RPMI8226 (cell line): Measurements from ENCODE around the gene NXPH3.

ENCODE experiments used
- DNase-seq: peaks from one replicate; pipeline ENCODE4 v3.0.0-alpha.2; 2015

Gene NXPH3

DNA sequence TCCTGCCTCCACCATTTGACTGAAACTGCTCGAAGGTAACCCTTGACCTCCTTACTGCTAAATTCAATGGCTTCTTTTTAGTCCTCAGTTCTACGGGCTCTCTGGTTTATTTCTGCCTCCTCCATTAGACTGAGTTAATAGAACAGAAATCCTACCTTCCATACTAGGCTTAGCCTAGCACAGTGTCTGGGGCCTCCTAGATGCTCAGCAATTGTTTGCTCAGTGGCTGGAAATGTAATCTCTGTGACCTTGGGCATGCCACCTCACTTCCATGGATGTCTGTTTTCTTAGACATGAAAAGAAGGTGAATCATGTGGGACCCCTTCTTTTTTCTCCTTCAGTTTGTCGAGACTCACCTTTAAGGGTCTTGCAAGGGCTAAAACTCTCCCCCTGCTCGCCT is 19.7 kb downstream of the NXPH3 start:
- no peak for DNase-seq

DNA sequence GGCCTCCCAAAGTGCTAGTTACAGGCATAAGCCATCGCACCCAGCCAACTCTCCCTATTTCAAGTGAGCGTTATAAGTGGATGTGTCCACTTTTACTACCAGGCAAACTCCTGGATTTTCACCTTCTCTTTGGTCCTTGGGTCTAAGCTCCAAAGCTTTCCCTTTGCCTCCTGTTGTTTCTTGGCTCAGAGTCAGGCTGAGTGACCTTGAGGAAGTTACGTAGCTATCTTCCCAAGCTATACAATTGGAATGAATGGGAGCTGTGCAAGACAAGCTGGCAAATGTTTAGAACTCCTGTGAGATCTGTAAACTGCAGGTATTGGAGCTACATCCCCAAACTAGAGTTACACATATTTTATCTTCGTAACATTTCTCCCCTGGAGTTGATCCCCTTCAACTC is 20.3 kb downstream of the NXPH3 start:
- no peak for DNase-seq

GRCh38 chr17:49596613-49597244 is 21.1 kb downstream of the NXPH3 start:
- no peak for DNase-seq

DNA sequence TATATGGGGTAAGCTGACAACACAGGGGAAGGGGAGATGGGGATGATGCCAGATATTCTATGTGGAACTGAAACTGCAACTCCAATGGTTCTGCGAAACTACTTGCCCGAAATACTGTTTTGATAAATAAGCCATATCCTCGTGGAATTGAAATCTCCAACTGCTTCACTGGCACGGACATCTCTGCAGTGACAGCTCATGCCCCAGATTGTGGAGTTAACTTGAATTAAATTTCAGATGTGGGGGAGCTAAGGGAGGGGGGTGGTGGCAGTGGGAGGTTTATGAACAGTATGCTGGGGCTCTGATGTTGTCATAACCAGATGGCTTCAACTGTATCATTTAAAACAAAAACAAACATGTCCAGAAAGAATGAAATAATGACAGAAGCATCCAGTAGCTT is 21.8 kb downstream of the NXPH3 start:
- DNase-seq = no peak

DNA sequence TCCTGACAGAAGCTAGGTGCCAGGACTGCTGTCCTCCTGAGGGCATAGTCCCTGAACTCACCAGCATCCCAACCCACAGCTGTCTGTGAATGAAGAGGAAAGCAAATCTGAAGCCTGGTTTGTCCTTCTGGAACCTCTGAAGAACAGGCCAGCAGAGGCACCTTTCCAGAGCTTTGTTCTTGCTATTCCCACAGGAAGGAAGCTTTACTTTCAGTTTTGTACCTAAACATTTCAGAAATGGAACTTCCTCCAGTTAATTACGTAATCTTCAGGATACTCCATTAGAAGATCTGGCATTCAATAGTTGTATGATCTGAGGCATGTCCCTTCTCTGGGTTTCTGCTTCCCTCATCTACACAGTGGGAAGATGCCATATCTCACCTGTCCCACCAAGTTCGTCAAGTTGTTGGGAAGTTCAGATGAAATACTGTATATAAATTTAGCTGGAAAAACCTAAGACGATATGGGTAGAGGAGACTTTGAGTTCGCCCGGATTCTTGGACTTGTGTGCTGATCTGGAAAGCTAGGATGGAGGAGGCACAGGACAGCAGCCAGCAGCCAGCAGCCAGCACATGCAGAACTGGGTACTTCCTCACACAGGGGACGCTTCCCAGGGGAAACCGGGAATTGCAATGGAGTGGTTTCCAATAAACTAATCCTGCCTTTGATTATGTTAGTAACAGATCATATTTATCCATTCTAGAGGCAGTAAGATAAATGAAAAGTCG is 22.4 kb downstream of the NXPH3 start:
- DNase-seq = no peak

GRCh38 chr17:49598918-49599317 is 23.2 kb downstream of the NXPH3 start:
- DNase-seq = no peak

DNA sequence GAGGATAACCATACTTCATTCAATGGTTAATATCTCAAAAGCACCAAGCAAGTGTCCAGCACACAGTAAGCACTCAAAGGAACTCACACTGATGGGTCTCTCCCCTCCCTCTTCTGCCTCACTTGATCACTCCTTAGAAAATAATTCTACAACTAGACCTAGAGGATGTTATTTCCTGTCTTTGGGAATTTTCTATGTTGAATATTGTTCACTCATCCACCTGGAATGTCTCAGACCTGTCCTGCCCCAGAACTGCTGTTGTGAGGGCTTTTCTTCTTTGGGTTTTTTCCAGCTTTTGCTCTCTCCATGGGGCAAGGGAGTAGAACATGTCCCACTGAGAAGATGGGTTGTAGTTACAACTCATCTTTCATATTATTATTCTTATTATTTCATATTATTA is 25.3 kb downstream of the NXPH3 start:
- DNase-seq = no peak

- no peak for DNase-seq
Measured at GRCh38 chr17:49602783-49603182, 27.1 kb downstream of the NXPH3 start.

GRCh38 chr17:49603238-49603637 is 27.6 kb downstream of the NXPH3 start:
- DNase-seq = no peak

DNA sequence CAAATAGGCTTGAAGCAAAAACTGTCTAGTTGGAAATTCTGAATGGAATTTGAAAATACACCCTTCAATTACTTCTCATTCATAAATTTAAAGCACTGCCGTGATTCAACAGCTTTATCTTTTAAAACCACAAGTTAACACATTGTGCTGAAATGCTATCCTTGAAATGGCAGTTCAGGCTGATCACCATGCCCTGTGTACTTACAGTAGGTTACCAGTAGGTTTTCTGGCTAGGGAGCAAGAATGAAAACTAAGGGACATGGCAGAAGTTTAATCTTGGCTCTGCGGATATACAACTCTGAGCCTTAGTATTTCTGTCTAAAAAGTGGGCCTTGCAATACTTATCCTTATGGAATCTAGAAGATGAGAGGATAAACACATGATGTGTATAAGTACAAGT is 28.0 kb downstream of the NXPH3 start:
- DNase-seq = no peak

- no peak for DNase-seq
Measured at GRCh38 chr17:49604314-49604869, 28.7 kb downstream of the NXPH3 start.

DNA sequence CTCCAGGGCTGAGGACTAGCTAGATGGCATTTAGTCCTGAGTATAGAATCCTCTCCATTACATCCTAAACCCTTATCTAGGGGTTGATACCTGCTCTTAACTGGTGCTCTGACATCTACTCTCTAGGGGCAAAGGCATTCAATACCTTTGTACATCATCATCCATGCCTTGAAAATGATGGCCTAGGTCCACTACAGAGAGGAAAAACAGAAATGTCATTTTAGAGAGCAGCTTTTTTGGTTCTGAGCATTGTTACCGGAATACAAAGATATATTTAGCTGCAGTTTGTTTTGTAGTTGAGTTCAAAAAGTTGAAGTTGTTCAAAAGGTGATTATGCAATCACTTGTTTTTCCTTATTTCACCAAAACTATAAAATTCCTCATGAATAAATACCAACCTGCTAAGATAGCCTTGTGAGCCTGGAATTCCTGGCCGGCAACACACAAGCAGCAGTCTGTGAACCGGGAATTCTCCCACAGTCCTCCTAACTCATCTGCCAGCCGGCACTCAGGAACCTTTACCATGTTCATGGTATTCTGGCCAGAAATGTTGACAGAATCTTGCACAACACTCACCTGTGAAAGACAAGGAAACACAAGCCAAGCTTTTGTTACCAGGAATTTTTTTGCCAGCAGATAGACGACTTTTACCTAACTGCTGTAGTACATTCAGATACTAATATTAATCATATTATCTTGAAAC is 35.4 kb downstream of the NXPH3 start:
- no peak for DNase-seq

DNA sequence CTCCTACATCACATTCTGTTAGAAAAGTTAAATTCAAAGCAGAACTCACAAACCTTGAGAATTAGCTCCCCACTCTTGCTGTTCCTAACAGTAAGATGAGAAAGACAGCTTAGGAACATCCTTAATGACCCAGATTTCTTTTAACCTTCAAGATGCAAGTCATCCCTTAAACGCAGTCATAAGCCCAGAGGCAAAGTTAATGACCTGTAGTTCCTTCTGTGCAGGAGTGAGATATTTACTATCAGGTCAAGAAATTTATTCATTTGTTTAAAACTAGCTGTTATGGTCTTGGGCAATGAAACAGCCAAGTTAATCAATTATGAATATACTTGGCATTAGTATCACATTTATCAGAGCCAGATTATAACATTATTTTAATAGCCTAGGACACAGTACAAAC is 37.1 kb downstream of the NXPH3 start:
- DNase-seq = no peak

- no peak for DNase-seq
Measured at GRCh38 chr17:49613182-49613800, 37.6 kb downstream of the NXPH3 start.

DNA sequence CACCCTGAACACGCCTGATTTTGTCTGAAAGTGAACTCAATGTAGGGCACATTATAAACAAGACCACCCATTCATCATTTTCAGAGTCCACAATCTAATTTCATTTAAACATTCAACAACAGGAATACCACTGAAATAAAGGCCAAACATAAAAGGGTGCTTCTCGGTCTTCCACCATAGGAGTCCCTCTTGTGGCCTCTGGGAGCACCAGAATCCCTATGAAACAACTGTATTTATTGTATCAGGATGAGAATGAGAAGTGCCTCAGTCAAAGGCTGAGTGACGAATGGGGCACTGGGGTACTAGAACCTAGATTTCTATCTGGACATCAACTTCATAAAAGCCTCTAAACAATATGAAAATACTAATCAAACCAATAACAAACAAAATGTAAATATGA is 40.4 kb downstream of the NXPH3 start:
- DNase-seq = peak; percentile 14

DNA sequence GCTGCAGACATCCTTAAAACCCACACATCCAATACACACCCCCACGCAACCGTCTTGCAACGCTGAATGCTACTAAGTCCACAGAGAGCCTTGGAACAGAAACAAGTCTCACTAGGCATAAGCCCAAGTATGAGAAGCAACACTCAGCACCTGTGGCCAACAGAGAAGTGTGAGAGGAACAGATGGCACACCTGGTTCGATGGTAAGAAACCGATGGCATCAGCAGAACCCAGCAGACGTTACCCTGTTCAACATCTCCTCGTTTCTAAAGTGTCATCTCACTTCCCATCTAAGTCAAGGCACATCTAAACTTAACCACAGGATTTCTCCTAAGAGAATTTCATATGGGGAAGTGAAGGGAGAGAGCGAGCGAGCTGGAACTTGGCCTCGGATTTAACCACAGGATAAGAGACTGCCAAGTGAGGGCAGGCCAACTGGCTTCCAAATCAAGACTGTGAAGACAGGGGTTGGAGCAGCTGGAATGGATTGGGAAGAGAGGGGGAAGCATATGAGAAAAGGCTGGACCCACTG is 41.0 kb downstream of the NXPH3 start:
- peak; percentile 96 for DNase-seq

DNA sequence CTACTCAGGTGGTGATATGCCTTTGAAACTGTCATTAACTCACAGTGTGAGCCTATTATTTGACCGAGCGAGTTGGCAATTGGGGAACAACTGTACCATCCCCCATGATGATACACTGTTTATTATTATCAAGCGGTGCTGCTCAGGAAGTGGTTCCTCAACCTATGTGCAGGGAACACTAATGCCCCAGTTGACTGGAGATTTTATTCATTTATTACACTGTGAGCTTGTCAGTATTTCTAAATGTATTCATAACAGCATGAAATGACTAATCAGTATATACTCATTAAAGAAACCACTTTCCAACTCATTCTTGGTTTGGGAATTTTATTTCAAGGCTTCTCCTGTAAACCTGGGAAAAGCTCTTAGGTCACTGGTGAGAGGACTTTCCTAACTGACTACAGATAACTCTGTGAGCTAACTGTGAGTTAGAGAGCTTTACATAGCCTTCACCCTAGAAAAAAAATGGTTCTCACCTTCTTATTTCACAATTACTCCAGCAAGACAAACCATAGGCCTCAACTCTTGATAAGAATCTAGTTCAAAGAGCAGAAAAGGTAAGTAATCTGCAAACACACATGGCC is 42.4 kb downstream of the NXPH3 start:
- DNase-seq = no peak

GRCh38 chr17:49621420-49621819 is 45.7 kb downstream of the NXPH3 start:
- no peak for DNase-seq

DNA sequence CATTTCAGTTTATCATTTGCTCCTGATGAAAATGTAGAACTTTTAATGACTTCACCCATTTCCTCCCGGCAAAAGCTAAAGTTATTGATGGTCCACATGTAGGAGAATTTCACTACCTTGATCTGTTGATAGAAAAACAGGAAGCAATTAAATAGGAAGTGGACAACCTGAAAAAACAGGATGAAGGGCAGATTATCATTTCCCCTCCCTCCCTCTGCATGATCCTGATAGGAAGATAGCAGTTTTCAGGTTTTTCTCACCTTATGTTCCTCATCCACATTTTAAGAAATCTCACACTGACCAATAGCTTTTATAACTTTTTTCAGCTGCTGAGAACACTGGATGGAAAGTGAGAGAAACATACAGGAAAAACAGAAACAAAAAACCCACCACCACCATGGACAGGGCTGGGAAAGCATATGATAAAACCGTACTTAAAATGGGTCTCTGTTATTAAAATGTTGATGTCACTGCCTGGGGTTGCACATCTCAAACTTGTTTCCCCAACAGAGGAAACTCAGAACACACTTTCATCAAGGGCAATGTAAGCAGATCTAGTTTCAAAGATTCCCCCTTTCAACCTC is 46.4 kb downstream of the NXPH3 start:
- no peak for DNase-seq

DNA sequence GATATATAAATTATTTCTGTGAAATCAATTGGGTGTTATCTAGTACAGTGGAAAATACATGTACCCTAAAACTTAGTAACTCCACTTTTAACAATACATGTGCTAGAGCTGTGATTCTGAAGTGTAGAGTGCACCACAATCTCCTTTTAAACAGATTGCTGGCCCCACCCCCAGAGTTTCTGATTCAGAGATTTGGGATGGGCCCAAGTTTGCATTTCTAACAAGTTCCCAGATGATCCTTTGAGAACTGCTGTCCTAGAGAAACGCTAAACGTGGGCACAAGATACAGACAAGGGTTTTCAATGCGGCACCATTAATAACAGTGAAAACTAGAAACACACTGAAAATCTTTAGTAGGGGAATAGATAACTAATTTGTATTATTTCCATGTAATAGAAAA is 49.2 kb downstream of the NXPH3 start:
- DNase-seq = no peak

DNA sequence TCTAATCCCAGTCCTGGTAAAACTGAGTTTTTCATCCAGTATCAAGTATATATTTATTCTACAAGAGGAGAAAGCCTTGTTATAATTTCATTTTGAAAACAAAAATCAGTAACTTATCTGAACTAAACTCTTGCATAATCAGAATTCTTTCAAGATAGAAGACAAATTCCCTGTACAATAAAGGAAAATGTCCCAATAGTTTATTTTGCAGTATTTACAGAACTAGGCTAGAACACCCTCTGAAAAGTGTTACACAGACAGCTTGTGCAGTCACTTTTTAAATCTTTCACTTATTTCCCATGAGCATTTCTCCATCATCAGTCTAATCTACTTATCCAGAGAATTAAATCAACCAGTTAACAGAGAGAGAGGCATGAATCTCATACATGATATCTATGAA is 53.8 kb downstream of the NXPH3 start:
- DNase-seq = no peak

DNA sequence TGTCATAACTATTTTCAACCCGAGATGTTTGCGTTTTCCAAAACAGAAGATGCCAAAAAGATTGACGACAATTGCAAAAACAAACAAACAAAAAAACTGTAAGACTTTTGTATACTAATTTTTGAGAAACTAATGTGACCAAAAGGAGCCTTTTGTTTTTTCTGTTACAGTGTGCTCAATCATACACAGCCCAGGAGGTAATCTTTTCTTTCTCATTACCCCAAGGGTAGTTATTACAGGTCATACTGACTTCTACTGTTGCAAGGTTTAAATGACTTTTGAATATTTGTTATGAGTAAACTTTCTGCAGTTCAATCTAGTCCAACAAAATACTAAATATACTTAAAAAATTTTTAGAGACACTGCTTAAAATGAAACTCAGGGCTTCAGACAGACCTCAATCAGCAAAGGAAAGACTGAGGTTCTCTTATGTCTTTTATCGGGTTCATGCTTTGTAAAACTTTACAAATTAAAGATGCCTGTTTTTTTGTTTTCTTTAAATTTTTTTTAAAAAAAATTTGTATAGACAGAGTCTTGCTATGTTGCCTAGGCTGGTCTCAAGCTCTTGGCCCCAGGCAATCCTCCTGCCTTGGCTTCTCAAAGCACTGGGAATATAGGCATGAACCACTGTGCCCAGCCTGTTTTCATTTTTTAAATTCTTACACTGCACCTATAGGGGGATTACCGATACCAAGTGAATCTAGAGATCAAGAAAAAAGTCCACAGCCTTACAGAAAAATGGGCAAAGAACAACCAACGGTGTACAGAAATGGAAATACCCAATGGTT is 54.6 kb downstream of the NXPH3 start:
- no peak for DNase-seq
